Activated CD4-positive, alpha-beta memory T cell treated with anti-CD3 and anti-CD28 coated beads, Interleukin-2, amount 10 ng/mL, durations not matched to agents 7 days and 5 days (primary cell): ENCODE measurements around the gene DDIAS. TPM values are rescaled to one million over a fixed set of nuclear protein-coding genes. Genes with fewer than 3 reads are reported as not detected.

Source experiments
- CTCF ChIA-PET: fragments of 350-600 bp; sonication (Branson Sonifier 250); formaldehyde crosslinking; loops from one replicate; lab custom pipeline; 2021; ENCODE audit warnings: antibody characterized with exemption, inconsistent platforms; lab: Charles Lee
- POLR2A ChIA-PET: fragments of 350-600 bp; sonication (Branson Sonifier 250); formaldehyde crosslinking; loops from one replicate; lab custom pipeline; 2021; ENCODE audit warnings: antibody characterized with exemption; lab: Charles Lee
- DNase-seq: peaks from one replicate; pipeline ENCODE4 v3.0.0-alpha.2; 2020
- H3K27ac Mint-ChIP-seq: one replicate; pipeline ENCODE4 v1.8.0; 2021; ENCODE audit warnings: mild to moderate bottlenecking, mixed read lengths
- H3K27me3 Mint-ChIP-seq: one replicate; pipeline ENCODE4 v1.8.0; 2021; ENCODE audit warnings: mixed read lengths
- H3K36me3 Mint-ChIP-seq: one replicate; pipeline ENCODE4 v1.8.0; 2021; ENCODE audit warnings: low read depth, mixed read lengths
- H3K4me1 Mint-ChIP-seq: one replicate; pipeline ENCODE4 v1.8.0; 2021; ENCODE audit warnings: mixed read lengths
- H3K4me3 Mint-ChIP-seq: one replicate; pipeline ENCODE4 v1.8.0; 2021; ENCODE audit warnings: mild to moderate bottlenecking, mixed read lengths
- H3K9me3 Mint-ChIP-seq: one replicate; pipeline ENCODE4 v1.8.0; 2021; ENCODE audit warnings: mixed read lengths
- total RNA-seq, 2 experiments: library from RNA; stranded (reverse); gene quantifications; one replicate each; pipeline ENCODE4 v1.2.3, GENCODE V29; 2021

DDIAS gene
- total RNA-seq, 2 experiments from 2014 or later: 10.1 to 11.0 TPM

GRCh38 chr11:82867495-82868082, 33.9 kb upstream of the DDIAS start:
- ChIA-PET POLR2A (interaction anchor here (0.7 to 3.6 kb wide), 2 partner anchors 22 to 33 kb away, joined by 3 to 14 read pairs; partner anchors contain the start of genes DDIAS and PRCP), CTCF (interaction anchor here (0.6 to 4.0 kb wide), 34 partner anchors 9 to 952 kb away, joined by 3 to 71 read pairs (median 4); partner anchors contain the start of genes DDIAS and PRCP)
- peak; percentile 72 for DNase-seq
- peaks cover 2% of the 10 kb centered on the region for H3K27me3 Mint-ChIP-seq
- H3K4me1 Mint-ChIP-seq: peaks cover 11% of the 10 kb centered on the region
- no peaks in the 10 kb centered on the region for H3K36me3 Mint-ChIP-seq
- no peak overlapping the region for H3K27ac Mint-ChIP-seq
- H3K9me3 Mint-ChIP-seq: no peaks in the 10 kb centered on the region
- H3K4me3 Mint-ChIP-seq: no peak overlapping the region

DNA sequence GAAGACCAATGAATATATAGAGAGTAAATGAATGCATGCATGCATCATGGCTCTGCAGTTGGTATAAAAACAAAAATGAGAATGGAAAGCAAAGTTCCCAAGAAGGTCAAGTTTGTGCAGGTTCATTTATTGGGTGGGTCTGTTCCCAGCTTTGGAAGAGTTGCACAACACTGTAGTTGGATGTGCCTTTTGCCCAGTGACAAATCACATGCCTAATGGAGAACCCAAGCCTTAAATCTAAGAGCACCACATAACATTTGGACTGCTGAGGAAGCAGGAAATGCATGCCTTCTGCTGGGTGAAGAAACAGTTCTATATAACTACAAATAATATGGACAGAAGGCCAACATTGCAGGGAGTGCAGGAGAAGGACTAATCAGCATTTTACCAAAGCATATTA, 31.9 kb upstream of the DDIAS start:
- POLR2A ChIA-PET: interaction anchor here (3.6 kb wide), 1 partner anchor 31 kb away, joined by 14 read pairs; the partner anchor contains the start of genes DDIAS and PRCP

GRCh38 chr11:82871646-82872045, 29.9 kb upstream of the DDIAS start:
- H3K27ac Mint-ChIP-seq: no peak overlapping the region
- no peak overlapping the region for H3K4me3 Mint-ChIP-seq
- ChIA-PET POLR2A (no interaction called here), CTCF (no interaction called here)
- DNase-seq: no peak
- peaks cover 32% of the 10 kb centered on the region for H3K4me1 Mint-ChIP-seq
- peaks cover 7% of the 10 kb centered on the region for H3K9me3 Mint-ChIP-seq
- H3K36me3 Mint-ChIP-seq: peaks cover 5% of the 10 kb centered on the region
- peaks cover 2% of the 10 kb centered on the region for H3K27me3 Mint-ChIP-seq

More for the DNA sequence above, 31.9 kb upstream of the DDIAS start:
- Mint-ChIP-seq H3K4me1 (peaks cover 25% of the 10 kb centered on the region), H3K36me3 (no peaks in the 10 kb centered on the region), H3K9me3 (no peaks in the 10 kb centered on the region), H3K27ac (no peak overlapping the region), H3K27me3 (peaks cover 2% of the 10 kb centered on the region), H3K4me3 (no peak overlapping the region)
- no peak for DNase-seq
- CTCF ChIA-PET: interaction anchor here (1.0 kb wide), 1 partner anchor 28 kb away, joined by 3 read pairs; no protein-coding TSS in a partner anchor

DNA sequence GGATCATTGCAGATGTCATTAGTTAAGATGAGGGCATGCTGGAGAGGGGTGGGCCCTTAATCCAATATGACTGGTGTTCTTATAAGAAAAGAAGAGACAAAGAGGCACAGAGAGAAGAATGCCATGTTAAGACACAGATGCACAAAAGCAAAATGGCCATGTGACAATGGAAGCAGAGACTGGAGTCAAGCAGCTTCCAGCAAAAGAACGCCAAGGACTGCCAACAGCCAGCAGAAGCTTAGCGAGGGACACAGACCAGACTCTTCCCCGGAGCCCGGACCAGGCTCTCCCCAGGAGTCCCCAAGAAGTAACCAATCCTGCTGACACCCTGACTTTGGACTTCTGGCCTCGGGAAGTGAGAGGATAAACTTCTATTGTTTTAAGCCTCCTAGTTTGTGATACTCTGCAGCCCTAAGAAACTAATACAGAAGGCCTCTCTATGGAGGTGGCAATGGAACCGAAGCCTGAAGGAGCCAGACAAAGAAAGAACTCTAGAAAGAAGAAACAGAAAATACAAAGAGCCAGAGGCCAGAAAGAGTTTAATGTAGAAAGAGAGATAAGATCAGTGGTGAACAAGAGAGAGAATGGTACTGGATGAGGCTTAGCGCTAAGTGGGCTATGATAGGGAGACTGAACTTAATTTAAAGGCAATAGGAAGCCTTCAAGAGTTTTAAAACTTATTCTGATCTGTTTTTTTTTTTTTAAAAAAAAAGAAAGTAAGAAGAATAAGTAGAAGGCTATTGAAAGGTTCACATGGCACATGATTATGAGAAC, 29.0 kb upstream of the DDIAS start:
- H3K4me3 Mint-ChIP-seq: no peak overlapping the region
- H3K4me1 Mint-ChIP-seq: peaks cover 29% of the 10 kb centered on the region
- ChIA-PET CTCF (no interaction called here), POLR2A (no interaction called here)
- H3K27me3 Mint-ChIP-seq: no peaks in the 10 kb centered on the region
- no peak overlapping the region for H3K27ac Mint-ChIP-seq
- H3K36me3 Mint-ChIP-seq: peaks cover 8% of the 10 kb centered on the region
- peaks cover 10% of the 10 kb centered on the region for H3K9me3 Mint-ChIP-seq
- DNase-seq: no peak

GRCh38 chr11:82873919-82874333, 27.6 kb upstream of the DDIAS start:
- H3K36me3 Mint-ChIP-seq: peaks cover 11% of the 10 kb centered on the region
- H3K27ac Mint-ChIP-seq: peak overlapping the region; percentile 56
- CTCF ChIA-PET: no interaction called here
- H3K9me3 Mint-ChIP-seq: peaks cover 19% of the 10 kb centered on the region
- H3K4me3 Mint-ChIP-seq: no peak overlapping the region
- no peaks in the 10 kb centered on the region for H3K27me3 Mint-ChIP-seq
- no peak for DNase-seq
- H3K4me1 Mint-ChIP-seq: peaks cover 26% of the 10 kb centered on the region
- POLR2A ChIA-PET: interaction anchor here (1.0 to 2.3 kb wide), 2 partner anchors 25 to 27 kb away, joined by 3 to 18 read pairs; partner anchors contain the start of genes DDIAS and PRCP

GRCh38 chr11:82874646-82875523, 26.7 kb upstream of the DDIAS start:
- Mint-ChIP-seq H3K36me3 (peaks cover 16% of the 10 kb centered on the region), H3K4me3 (no peak overlapping the region), H3K27me3 (no peaks in the 10 kb centered on the region), H3K27ac (no peak overlapping the region), H3K4me1 (peaks cover 26% of the 10 kb centered on the region), H3K9me3 (peaks cover 22% of the 10 kb centered on the region)
- ChIA-PET POLR2A (interaction anchor here (2.3 kb wide), 1 partner anchor 26 kb away, joined by 18 read pairs; the partner anchor contains the start of genes DDIAS and PRCP), CTCF (interaction anchor here (3.4 kb wide), 1 partner anchor 8 kb away, joined by 16 read pairs; no protein-coding TSS in a partner anchor)
- DNase-seq: no peak

GRCh38 chr11:82883853-82884252, 17.7 kb upstream of the DDIAS start:
- Mint-ChIP-seq H3K36me3 (peaks cover 9% of the 10 kb centered on the region), H3K4me1 (no peaks in the 10 kb centered on the region), H3K9me3 (peaks cover 4% of the 10 kb centered on the region), H3K27ac (no peak overlapping the region), H3K27me3 (no peaks in the 10 kb centered on the region), H3K4me3 (no peak overlapping the region)
- ChIA-PET CTCF (interaction anchor here (4.6 kb wide), 1 partner anchor 16 kb away, joined by 19 read pairs; no protein-coding TSS in a partner anchor), POLR2A (no interaction called here)
- no peak for DNase-seq

GRCh38 chr11:82889133-82890001, 12.2 kb upstream of the DDIAS start:
- no peak for DNase-seq
- no peaks in the 10 kb centered on the region for H3K9me3 Mint-ChIP-seq
- no peaks in the 10 kb centered on the region for H3K27me3 Mint-ChIP-seq
- no peak overlapping the region for H3K4me3 Mint-ChIP-seq
- POLR2A ChIA-PET: no interaction called here
- H3K36me3 Mint-ChIP-seq: no peaks in the 10 kb centered on the region
- CTCF ChIA-PET: interaction anchor here (0.6 to 1.1 kb wide), 2 partner anchors 173 to 426 kb away, joined by 3 to 4 read pairs; no protein-coding TSS in a partner anchor
- no peaks in the 10 kb centered on the region for H3K4me1 Mint-ChIP-seq
- no peak overlapping the region for H3K27ac Mint-ChIP-seq

DNA sequence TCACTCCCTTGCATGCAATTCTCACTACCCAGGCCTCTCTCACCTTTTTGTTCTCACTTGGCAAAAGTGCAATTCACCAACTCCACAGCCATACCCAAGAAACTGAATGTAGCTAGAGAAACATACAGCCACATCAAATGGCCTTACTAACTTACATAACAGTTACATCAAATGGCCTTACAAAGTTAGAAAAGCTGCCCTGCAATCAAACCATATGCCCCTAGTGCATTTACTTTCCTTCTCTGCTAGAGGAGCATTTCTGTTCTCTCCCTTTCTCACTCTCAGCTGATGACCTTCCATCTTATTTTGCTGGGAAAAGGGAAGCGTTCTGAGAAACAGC, 11.6 kb upstream of the DDIAS start:
- Mint-ChIP-seq H3K4me1 (no peaks in the 10 kb centered on the region), H3K27ac (no peak overlapping the region), H3K9me3 (no peaks in the 10 kb centered on the region), H3K36me3 (no peaks in the 10 kb centered on the region), H3K27me3 (no peaks in the 10 kb centered on the region), H3K4me3 (no peak overlapping the region)
- CTCF ChIA-PET: interaction anchor here (1.1 kb wide), 1 partner anchor 173 kb away, joined by 3 read pairs; no protein-coding TSS in a partner anchor
- POLR2A ChIA-PET: no interaction called here
- DNase-seq: no peak

DNA sequence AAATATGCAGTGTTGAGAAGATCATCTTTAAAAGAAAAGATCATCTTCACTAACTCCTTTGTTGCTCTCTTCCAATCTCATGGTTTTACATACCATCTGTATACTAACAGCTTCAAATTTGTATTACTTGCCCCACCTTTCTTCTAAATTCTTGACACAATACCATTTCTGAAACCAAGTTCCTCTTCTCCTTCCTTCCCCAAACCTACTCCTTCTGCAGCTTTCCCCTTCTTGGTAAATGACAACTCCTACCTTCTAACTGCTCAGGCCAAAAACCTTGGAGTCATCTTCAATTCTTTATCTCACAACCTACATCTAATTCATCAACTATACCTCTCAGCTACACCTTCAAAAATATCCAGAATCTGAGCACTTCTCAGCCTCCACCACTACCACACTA, 10.6 kb upstream of the DDIAS start:
- CTCF ChIA-PET: no interaction called here
- Mint-ChIP-seq H3K4me1 (peaks cover 3% of the 10 kb centered on the region), H3K27me3 (no peaks in the 10 kb centered on the region), H3K4me3 (no peak overlapping the region), H3K27ac (no peak overlapping the region), H3K9me3 (no peaks in the 10 kb centered on the region), H3K36me3 (peaks cover under 1% of the 10 kb centered on the region)
- POLR2A ChIA-PET: no interaction called here
- no peak for DNase-seq

DNA sequence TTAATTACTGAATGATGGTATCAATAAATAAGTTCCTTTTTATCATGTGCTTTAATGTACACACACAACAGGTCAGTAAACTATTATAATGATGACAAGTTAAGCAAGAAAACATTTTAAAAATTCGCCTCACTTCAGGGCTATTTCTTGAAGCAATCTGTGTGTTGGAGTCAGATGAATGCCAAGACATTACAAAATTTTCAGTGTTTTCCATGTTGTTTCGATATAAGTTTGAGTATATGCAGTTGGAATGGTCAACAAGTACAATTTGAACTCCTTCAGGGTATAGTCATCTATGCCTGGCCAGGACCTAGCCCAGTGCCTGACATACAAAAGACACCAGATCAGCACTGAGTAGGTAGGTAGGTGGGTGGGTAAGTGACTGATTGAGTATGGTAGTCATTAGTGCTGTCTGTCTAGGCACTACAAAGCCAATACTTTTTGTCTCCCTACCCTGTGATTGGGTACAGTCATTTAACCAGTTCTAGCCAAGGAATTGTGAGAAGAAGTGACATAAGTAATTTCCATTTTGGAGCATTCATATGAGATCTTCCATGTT, 8.8 kb upstream of the DDIAS start:
- H3K27ac Mint-ChIP-seq: no peak overlapping the region
- DNase-seq: no peak
- ChIA-PET POLR2A (interaction anchor here (1.0 kb wide), 1 partner anchor 9 kb away, joined by 3 read pairs; the partner anchor contains the start of gene DDIAS), CTCF (interaction anchor here (1.0 to 1.3 kb wide), 2 partner anchors 25 to 183 kb away, joined by 3 to 4 read pairs; no protein-coding TSS in a partner anchor)
- peaks cover 5% of the 10 kb centered on the region for H3K4me1 Mint-ChIP-seq
- H3K27me3 Mint-ChIP-seq: no peaks in the 10 kb centered on the region
- no peaks in the 10 kb centered on the region for H3K9me3 Mint-ChIP-seq
- H3K36me3 Mint-ChIP-seq: peaks cover 3% of the 10 kb centered on the region
- no peak overlapping the region for H3K4me3 Mint-ChIP-seq
